Measurements from ENCODE around the gene PAN2.

The PAN2 gene

DNA sequence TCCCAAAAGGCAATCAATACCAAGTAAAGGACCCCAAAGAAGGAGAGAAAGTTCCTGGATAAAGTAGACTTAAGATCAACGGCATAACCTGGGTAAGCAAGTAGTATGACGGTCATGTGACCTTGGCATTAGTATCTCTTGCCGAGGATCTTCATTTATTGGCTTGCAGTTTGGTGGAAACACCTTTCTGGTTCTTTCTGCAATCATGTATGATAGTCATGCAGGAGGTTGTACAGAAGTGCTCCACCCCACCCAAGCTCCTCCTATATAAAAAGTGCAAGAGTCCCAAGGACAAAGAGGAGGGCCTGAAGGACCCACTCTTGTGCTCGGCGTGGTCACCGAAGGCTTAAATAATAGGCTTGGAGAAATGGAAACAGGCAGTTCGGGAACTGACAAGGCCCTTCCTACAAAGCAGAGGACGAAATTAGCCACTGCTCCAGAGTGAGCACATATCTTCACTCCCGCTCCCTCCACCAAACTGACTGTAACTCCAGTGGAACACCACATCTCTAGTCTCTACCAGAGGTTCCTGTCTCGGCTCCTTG, 34.4 kb downstream of the PAN2 start:
- TF ChIP-seq, protein P1, sequence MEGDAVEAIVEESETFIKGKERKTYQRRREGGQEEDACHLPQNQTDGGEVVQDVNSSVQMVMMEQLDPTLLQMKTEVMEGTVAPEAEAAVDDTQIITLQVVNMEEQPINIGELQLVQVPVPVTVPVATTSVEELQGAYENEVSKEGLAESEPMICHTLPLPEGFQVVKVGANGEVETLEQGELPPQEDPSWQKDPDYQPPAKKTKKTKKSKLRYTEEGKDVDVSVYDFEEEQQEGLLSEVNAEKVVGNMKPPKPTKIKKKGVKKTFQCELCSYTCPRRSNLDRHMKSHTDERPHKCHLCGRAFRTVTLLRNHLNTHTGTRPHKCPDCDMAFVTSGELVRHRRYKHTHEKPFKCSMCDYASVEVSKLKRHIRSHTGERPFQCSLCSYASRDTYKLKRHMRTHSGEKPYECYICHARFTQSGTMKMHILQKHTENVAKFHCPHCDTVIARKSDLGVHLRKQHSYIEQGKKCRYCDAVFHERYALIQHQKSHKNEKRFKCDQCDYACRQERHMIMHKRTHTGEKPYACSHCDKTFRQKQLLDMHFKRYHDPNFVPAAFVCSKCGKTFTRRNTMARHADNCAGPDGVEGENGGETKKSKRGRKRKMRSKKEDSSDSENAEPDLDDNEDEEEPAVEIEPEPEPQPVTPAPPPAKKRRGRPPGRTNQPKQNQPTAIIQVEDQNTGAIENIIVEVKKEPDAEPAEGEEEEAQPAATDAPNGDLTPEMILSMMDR (IDR thresholded peaks at IDR 0.05; ENCODE audit: borderline replicate concordance, control extremely low read depth, extremely low read depth, insufficient read depth, missing control alignments) = no peak
- no peak for DNase-seq (ENCODE audit: low spot score)
- in situ Hi-C loops (cut with MboI; ENCODE audit: low sequenced_read_pairs, unreplicated experiment) = no loop called here

- TF ChIP-seq, protein P1 (IDR thresholded peaks at IDR 0.05; ENCODE audit: borderline replicate concordance, control extremely low read depth, extremely low read depth, insufficient read depth, missing control alignments) = no peak
Measured at GRCh38 chr12:56298828-56299227, 35.0 kb downstream of the PAN2 start.

DNA sequence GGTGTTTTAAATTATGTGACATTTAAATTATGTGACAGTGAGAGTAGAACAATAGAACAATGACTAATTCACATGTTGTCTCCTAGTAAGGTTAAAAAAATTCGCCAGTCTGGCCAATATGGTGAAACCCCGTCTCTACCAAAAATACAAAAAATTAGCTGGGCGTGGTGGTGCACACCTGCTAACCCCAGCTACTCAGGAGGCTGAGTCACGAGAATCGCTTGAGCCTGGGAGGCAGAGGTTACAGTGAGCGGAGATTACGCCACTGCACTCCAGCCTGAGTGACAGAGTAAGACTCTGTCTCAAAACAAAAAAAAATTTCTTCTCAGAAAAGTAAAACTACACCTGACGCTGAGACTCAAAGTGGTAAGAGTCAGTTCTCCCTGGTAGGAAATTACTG, 36.4 kb downstream of the PAN2 start:
- in situ Hi-C loops (cut with MboI; ENCODE audit: low sequenced_read_pairs, unreplicated experiment) = no loop called here
- no peak for DNase-seq (ENCODE audit: low spot score)
- TF ChIP-seq, protein P1 (IDR thresholded peaks at IDR 0.05; ENCODE audit: borderline replicate concordance, control extremely low read depth, extremely low read depth, insufficient read depth, missing control alignments) = no peak

More at GRCh38 chr12:56298828-56299227, 35.0 kb downstream of the PAN2 start:
- DNase-seq (ENCODE audit: low spot score) = no peak
- in situ Hi-C loops (cut with MboI; ENCODE audit: low sequenced_read_pairs, unreplicated experiment) = no loop called here

DNA sequence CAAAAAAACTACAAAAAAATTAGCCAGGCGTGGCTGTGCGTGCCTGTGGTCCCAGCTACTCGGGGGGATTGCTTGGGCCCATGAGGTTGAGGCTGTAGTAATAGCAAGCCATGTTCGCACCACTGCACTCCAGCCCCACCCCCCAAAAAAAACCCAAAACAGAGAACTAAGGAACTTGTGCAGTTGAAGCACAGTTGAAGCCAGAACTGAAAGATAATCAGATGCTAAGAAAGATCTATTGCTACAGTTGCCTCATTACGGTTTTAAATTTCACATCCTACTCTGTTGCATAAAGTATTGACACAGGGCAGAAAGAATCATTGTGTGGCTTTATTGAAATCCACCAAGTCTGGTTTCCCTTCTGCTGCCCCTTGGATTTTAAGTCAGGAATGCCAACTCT, 37.5 kb downstream of the PAN2 start:
- no peak for DNase-seq (ENCODE audit: low spot score)
- TF ChIP-seq, protein P1 (IDR thresholded peaks at IDR 0.05; ENCODE audit: borderline replicate concordance, control extremely low read depth, extremely low read depth, insufficient read depth, missing control alignments) = no peak
- in situ Hi-C loops (cut with MboI; ENCODE audit: low sequenced_read_pairs, unreplicated experiment) = no loop called here

- TF ChIP-seq, protein P1 (IDR thresholded peaks at IDR 0.05; ENCODE audit: borderline replicate concordance, control extremely low read depth, extremely low read depth, insufficient read depth, missing control alignments) = no peak
- in situ Hi-C loops (cut with MboI; ENCODE audit: low sequenced_read_pairs, unreplicated experiment) = no loop called here
- DNase-seq (ENCODE audit: low spot score) = no peak
Measured at GRCh38 chr12:56293795-56294194, 40.0 kb downstream of the PAN2 start.

DNA sequence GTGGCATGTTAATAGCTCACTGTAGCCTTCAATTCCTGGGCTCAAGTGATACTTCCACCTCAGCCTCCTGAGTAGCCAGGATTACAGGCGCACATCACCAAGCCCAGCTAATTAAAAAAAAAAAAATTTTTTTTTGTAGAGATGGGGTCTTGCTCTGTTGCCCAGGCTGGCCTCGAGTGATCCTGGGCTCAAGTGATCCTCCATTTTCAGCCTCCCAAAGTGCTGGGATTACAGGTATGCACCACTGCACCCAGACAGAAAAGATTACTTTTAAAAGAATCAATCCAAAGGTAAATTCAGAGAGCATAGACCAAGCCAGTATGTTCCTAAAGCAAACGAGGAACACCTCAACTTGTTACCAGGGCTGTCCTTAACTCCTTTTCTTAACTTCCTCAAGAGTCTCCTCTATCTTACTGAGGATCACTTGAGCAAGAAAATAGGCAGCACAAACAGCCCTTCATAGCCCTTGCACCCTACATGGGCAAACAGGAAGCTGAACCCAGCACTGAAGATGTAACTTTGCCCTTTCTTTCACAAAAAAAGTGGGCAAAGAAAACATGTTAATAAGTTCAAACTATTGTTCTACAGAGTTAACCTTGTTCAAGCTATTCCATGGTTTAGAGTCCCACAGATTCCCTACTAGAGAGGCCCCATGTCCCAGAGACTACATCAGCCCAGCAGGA, 45.0 kb downstream of the PAN2 start:
- no peak for DNase-seq (ENCODE audit: low spot score)
- in situ Hi-C loops (cut with MboI; ENCODE audit: low sequenced_read_pairs, unreplicated experiment) = no loop called here
- TF ChIP-seq, protein P1 (IDR thresholded peaks at IDR 0.05; ENCODE audit: borderline replicate concordance, control extremely low read depth, extremely low read depth, insufficient read depth, missing control alignments) = no peak

Data from GM13976 (cell line).